ENCODE measurements around the gene NODAL. TPM values are rescaled to one million over a fixed set of nuclear protein-coding genes. Genes with fewer than 3 reads are reported as not detected.

The NODAL gene
- total RNA-seq, 1 donor from 2014 or later, result not detected

- Mint-ChIP-seq H3K4me3 (ENCODE audit: unreplicated experiment) (no peak overlapping the region), H3K27ac (ENCODE audit: unreplicated experiment) (no peak overlapping the region)
Measured at GRCh38 chr10:70391654-70392053, 49.8 kb downstream of the NODAL start.

More at GRCh38 chr10:70391654-70392053, 49.8 kb downstream of the NODAL start:
- DNase-seq, result no peak
- Mint-ChIP-seq H3K27me3 (ENCODE audit: unreplicated experiment) (peaks cover 2% of the 10 kb centered on the region), H3K4me1 (ENCODE audit: low read depth, unreplicated experiment) (no peaks in the 10 kb centered on the region), H3K9me3 (ENCODE audit: unreplicated experiment) (peaks cover 2% of the 10 kb centered on the region), H3K36me3 (ENCODE audit: unreplicated experiment) (no peaks in the 10 kb centered on the region)
- TF ChIP-seq CTCF (IDR thresholded peaks at IDR 0.05; ENCODE audit: partially characterized antibody, unreplicated experiment), result no peak

Other genes with a start within 250 kb of the NODAL start
- 82.4 TPM for gene PPA1, start 208.3 kb downstream of the NODAL start, total RNA-seq (ENCODE audit: unreplicated experiment)
- not detected for gene NPFFR1, start 157.7 kb downstream of the NODAL start, total RNA-seq (ENCODE audit: unreplicated experiment)
- gene LRRC20, start 59.1 kb downstream of the NODAL start, total RNA-seq (ENCODE audit: unreplicated experiment), result 24.0 TPM
- 130 TPM for gene EIF4EBP2, start 37.5 kb downstream of the NODAL start, total RNA-seq (ENCODE audit: unreplicated experiment)
- 15.5 TPM for gene PALD1, start 37.1 kb upstream of the NODAL start, total RNA-seq (ENCODE audit: unreplicated experiment)
- 2.6 TPM for gene PRF1, start 161.1 kb upstream of the NODAL start, total RNA-seq (ENCODE audit: unreplicated experiment)
- 29.8 TPM for gene ADAMTS14, start 230.8 kb upstream of the NODAL start, total RNA-seq (ENCODE audit: unreplicated experiment)